G401 (cell line): ENCODE measurements around the gene FZD4. TPM values are rescaled to one million over a fixed set of nuclear protein-coding genes. Genes with fewer than 3 reads are reported as not detected.
"Not testable (repeated sequence)": the region's sequence is repeated elsewhere in the genome, so short reads cannot be mapped to it uniquely, and the experiment has no call there.

ENCODE experiments used
- DNase-seq: peaks from one replicate; pipeline ENCODE4 v3.0.0-alpha.2; 2015; ENCODE audit warnings: low spot score
- in situ Hi-C: cut with HindIII; loops from 2 replicates; pipeline ENCODE4 v1.10.0; 2016; ENCODE audit warnings: low sequenced_read_pairs, mixed read lengths
- total RNA-seq: library from RNA; depleted of rRNA; stranded (reverse); fragments of >200 nt; shearing (Covaris generic); gene quantifications from 2 replicates; pipeline ENCODE4 v1.2.3, GENCODE V29; 2014

Gene FZD4
- total RNA-seq, 1 experiment from 2014 or later = 4.6 TPM

GRCh38 chr11:86941077-86941870 lies 13.9 kb downstream of the FZD4 start:
- in situ Hi-C loops = no loop called here
- no peak for DNase-seq

GRCh38 chr11:86940122-86940777 lies 14.9 kb downstream of the FZD4 start:
- no peak for DNase-seq
- in situ Hi-C loops = no loop called here

DNA sequence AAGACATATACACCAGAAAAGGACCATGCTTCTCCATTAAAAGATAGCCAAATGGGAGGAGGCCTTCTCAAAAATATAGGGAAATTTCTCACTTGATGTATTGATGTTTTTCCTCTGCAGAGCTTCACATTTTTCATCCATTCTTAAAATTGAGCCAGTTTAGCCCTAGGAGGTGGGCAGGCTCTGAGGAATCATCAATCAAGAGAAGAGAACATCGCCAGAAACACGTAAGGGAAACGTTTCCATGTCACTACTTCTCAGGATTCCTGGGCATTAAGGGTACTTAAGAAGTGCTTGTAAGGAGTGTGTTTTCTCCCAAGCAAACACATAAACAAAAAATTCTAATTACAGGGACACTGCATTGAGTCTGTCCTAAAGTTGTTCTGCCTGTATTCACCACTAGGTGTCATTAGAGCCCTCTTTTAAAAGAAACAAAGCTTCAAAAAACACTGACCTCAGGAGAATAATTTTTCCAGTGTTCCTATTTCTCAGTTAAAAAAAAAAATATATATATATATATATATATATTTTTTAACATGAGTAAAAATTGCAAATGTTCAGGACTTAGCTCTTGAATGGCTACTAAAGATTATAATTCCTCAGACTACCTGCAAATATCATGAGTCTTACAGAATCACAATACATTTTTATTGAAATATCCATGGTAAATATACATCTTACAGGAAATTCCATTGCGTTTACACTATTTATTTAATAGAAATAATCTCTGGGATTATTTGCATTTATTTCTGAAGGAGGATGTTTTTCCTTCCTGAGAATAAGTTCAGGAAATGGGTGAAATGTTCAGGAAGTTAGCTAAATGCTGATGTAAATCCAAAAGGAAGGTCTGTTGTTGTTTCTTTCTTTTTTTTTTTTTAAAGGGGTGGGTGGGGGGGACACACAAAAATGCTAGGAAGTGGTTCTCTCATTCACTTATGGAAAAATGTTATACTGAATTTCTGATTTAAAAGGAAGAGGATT lies 16.0 kb downstream of the FZD4 start:
- in situ Hi-C loops = no loop called here
- peak; percentile 71 for DNase-seq

DNA sequence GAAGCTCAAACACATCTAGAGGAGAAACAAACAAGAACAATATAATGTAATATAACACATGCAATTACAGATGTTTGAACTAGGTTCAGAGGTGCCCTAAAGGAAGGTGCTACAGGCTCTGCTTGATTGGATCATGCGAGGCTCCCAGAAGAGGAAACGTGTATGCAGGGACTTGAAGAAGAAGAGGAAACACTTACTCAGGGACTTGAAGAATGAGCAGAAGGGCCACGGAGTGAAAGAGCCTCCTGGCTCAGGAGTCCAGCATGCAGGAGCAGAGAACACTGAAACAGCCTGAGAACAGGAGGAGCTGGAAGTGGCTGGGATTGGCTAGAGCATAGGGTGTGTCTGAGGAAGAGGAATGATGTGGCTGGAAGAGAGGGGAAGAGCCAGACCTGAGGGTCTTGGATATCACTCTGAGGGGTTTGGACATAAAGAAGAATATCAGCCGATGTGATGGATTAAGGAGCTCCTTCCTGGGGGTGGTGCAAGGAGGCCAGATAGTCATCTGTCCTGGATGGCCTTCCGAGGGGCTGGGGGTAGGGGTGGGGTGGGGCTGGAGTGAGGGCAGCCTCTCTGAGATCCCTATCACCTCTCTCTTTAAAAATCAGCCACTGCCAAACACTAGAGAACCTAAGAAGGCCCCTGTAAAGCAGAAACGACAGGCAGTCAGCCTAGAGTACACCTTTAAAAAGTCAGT lies 16.8 kb downstream of the FZD4 start:
- DNase-seq = no peak
- in situ Hi-C loops = no loop called here

DNA sequence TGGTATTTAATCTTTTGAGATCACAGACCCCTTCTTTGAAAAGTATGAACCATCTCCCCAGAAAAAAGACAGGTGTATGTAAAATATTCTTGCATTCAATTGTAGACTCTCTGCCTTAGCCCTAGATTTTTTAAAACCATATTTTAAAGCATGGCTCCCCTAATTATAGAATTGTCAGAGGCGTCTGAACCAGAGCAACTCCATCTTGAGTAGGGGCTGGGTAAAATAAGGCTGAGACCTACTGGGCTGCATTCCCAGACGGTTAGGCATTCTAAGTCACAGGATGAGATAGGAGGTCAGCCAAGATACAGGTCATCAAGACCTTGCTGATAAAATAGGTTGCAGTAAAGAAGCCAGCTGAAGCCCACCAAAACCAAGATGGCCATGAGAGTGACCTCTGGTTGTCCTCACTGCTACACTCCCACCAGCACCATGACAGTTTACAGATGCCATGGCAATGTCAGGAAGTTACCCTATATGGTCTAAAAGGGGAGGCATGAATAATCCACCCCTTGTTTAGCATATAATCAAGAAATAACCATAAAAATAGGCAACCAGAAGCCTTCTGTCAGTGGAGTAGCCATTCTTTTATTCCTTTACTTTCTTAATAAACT lies 17.9 kb downstream of the FZD4 start:
- in situ Hi-C loops, DNase-seq: not testable (repeated sequence)

DNA sequence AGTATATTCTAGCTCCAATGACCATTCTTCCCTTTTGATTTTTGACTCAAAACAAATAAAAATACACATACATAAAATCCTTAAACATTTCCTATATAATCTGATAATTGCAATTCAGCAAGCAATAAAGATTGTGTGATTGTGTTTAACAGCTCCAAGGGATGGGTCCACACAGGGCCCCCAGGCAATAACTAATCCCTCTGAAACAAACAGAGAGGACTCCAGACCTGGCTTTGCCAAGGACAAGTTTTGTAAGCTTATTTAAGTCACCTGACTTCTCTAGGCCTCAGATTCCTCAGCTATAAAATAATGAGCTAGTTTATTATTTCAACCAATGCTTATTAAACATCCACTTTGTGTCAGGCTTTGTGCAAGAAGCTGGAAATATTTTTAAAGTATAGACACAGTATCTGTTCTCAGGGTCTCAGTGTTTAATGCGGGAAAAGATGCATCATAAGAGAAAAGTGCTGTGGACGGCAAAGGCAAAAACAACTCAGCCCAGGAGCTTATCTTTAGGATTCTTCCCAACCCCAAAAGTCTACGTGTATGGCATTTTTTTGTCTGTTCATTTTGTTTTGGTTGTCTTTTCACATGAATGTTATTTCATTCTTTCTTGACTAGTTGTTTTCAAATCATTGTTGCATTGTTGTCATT lies 20.1 kb downstream of the FZD4 start:
- in situ Hi-C loops = no loop called here

DNA sequence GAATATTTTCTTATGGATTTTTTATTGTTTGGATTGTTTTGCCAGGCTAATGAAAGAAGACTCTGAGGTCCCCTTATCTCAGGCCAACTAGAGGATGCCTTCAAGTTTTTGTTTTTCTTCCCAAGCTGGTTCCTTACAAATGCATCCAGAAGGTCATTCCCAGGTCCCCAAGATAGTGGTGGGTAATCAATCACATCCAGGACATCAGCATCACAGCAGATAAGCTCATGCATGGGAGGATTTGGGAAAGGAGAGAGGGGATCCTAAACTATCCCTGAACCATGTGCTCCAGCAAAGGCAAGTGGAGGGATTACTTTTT lies 20.7 kb downstream of the FZD4 start:
- DNase-seq = no peak
- in situ Hi-C loops = no loop called here

More for the DNA sequence above, 20.1 kb downstream of the FZD4 start:
- DNase-seq = no peak

DNA sequence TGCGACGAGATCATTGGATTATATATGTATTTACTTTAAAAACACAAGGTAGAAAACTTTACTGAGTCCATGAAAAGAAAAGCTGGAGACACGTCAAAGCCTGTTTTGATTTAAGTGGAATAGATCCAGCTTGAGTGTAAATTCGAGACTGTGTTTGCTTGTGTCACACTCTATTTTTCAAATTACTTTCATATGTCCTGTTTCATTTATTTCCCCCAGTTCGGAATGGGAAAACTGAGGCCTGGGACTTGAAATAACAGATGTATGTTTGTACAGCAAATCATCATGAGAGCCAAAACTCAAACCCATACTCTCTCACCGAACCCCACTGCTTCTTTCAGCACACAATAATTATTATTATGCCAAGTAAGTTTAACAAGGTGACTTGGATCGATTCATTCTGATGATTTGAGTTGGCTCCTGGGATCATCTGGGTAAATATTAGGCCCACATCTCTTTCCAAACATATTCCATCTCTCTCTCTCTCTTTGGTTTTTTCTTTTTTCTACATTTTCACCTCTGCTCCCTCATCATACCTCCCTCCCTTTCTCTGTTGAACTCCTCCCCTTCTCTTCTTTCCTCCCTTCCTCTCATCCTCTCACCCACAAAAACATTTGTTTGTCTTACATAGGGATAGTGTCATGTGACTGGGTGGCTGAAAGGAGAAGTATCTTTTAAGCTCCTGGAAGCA lies 21.2 kb downstream of the FZD4 start:
- no peak for DNase-seq
- in situ Hi-C loops = no loop called here

- no peak for DNase-seq
- in situ Hi-C loops = no loop called here
These were observed 22.0 kb downstream of the FZD4 start for GRCh38 chr11:86932924-86933875.

DNA sequence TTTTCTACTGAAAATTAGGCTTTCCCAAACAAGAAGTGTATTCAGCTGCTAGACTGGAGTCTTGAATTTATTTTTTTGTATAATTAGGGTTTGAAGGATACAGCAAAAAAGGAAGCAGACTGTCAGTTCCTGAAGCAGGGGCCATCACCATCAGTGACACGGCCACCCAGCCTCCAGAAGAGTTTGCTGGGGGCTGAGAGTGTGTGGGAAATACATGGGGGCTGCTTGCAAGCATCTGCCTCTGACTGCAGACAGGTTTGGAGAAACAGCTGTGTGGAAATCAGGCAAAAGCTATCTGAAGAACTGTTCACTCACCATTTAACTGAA lies 23.0 kb downstream of the FZD4 start:
- in situ Hi-C loops = no loop called here

DNA sequence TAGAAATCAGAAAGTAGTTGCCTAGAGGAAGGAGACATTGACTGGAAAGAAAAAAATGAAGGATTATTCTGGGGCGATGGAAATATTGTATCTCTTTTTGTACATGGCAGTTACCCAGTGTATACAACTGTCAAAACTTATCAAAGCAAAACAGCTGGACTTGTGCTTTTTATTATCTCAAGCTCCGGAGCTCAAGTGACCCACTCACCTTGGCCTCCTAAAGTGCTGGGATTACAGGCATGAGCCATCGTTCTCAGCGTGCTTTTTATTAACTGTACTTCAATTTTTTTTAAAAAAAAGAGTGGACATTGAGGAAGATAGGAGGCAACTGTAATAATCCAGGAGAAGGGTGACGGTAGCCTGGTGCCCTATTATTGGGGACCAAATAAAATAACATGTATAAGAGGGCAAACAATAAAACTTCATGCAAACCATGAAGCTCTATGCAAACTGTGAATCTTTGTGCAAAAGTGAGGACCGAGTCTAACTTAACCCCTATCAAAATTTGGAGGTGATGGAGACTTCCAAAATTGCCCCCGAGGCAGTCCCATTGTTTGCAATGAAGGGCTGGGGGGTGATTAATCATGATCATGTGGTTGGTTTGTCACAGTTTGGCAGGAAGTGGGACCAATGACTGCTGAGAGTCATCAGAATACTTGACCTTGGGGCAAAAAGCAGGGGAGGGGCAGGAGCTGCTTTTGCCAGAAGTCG lies 23.5 kb downstream of the FZD4 start:
- no peak for DNase-seq
- in situ Hi-C loops = no loop called here

More for the DNA sequence above, 23.0 kb downstream of the FZD4 start:
- no peak for DNase-seq

DNA sequence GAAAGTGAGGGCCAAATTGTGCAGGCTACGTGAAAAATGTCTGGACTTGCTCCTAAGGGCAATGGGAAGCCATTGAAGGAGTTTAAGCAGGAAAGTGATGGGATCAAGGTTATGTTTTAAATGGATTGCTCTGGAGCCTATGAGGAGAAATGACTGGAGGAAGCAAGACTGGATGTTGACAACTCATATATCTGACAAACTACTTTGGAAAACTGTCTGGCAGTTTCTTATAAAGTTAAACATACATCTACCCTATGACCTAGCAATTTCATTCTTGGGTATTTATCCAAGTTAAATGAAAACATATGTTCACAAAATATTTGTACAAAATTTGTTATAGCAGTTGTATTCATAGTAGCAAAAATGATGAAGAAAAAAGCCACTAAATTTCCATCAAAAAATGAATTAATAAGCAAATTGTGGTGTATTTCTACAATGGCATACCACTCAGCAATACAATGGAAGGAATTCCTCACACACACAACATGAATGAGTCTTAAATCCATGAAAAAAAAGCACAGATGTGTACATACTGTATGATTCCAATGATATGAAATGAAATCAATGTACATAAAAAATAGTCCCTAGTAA lies 24.1 kb downstream of the FZD4 start:
- in situ Hi-C loops = no loop called here
- no peak for DNase-seq

DNA sequence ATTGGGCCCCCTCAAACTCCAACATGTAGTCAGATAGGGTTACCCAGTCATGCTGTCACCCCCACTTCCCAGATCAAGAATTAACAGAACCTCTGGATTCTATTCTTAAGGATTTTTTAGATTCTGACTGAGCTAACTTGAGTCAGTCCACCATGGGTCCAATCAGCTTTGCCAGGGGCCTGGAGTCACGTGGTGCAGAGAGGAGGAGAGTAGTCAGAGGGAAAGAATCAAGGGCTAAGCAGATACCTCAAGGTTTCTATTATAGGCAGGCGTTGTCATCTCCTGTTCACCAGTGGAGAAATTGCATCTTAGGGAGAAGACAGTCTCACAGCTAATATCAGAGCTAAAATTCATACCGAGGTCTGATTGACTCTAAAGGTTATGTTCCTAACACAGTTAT lies 28.2 kb downstream of the FZD4 start:
- in situ Hi-C loops = no loop called here

GRCh38 chr11:86923999-86924766 lies 31.0 kb downstream of the FZD4 start:
- in situ Hi-C loops = no loop called here
- DNase-seq = no peak

More for the DNA sequence above, 28.2 kb downstream of the FZD4 start:
- DNase-seq = no peak

DNA sequence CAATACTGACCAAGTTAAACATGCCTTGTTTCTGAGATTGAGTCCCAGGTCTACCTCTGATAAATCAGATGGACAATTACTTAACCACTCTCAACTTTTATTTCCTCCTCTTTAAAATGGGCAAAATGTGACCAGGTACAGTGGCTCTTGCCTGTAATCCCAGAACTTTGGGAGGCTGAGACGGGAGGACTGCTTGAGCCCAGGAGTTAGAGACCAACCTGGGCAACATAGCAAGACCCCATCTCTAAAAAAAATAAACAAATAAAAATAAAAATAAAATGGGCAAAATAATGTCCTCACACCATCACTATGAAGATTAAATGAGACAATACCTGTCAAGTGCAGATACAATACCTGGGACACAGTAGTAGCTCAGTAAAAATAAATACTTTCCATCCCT lies 33.0 kb downstream of the FZD4 start:
- DNase-seq = no peak
- in situ Hi-C loops = no loop called here
